ENCODE data around the gene CALN1.

GRCh38 chr7:72310301-72310700 is 101.8 kb downstream of the CALN1 start:
- TF ChIP-seq CTCF (IDR thresholded peaks at IDR 0.05) (no peak), REST (IDR thresholded peaks at IDR 0.05; ENCODE audit: insufficient read depth in 1 of 2, low read depth in 2 of 2, low read length in 1 of 2) (no peak), POLR2AphosphoS5 (IDR thresholded peaks at IDR 0.05; ENCODE audit: low read depth, low read length) (no peak), TCF7L2 (IDR thresholded peaks at IDR 0.05; ENCODE audit: low read depth, low read length) (no peak), SIN3A (IDR thresholded peaks at IDR 0.05; ENCODE audit: borderline replicate concordance, insufficient read depth, low read depth, low read length) (no peak)

Measured in Panc1 (cell line).